Mucosa of descending colon (tissue), 3 donors: ENCODE results near the gene PRND. TPM values are rescaled to one million over a fixed set of nuclear protein-coding genes. Genes with fewer than 3 reads are reported as not detected.

Source experiments
- ATAC-seq: fragments of 200-7000 bp; cut with Tn5 transposase; one replicate; pipeline ENCODE4 v1.9.1; 2020; ENCODE audit warnings: mild to moderate bottlenecking, moderate library complexity
- DNase-seq, 3 donors: peaks; one replicate each; pipeline ENCODE4 v3.0.0-alpha.2; 2020
- H3K36me3 ChIP-seq: fragments of 200-600 bp; one replicate; pipeline ENCODE4 v1.8.0; 2021; ENCODE audit warnings: low read depth, mild to moderate bottlenecking
- H3K4me1 ChIP-seq: fragments of 200-600 bp; one replicate; pipeline ENCODE4 v1.8.0; 2021; ENCODE audit warnings: low read depth, mild to moderate bottlenecking
- H3K4me3 ChIP-seq: fragments of 200-600 bp; one replicate; pipeline ENCODE4 v1.8.0; 2021; ENCODE audit warnings: mild to moderate bottlenecking
- H3K9me3 ChIP-seq: fragments of 200-600 bp; one replicate; pipeline ENCODE4 v1.8.0; 2021; ENCODE audit warnings: mild to moderate bottlenecking
- intact Hi-C, 2 donors: fragments of 100-400 bp; cut with DNase I in 1 of 2; cut with micrococcal nuclease in 1 of 2; formaldehyde crosslinking; loops; one replicate each; pipeline versions ENCODE4 v1.11.0 to v1.11.1; 2022; cut with DNase I, micrococcal nuclease
- total RNA-seq, 3 donors: library from RNA; stranded (reverse); fragmentation: NEBNext Ultra II Directional in 2 of 3; extraction: Animal tissue kit (Norgen Biotek cat#: 25700) in 2 of 3; gene quantifications; one replicate each; pipeline versions ENCODE4 v1.2.1 to v1.2.4, GENCODE V29; 2021 to 2023
- TF ChIP-seq, protein P1 (sequence below): fragments of 200-600 bp; IDR thresholded peaks from one replicate; pipeline ENCODE4 v1.8.0; 2022; ENCODE audit warnings: antibody characterized with exemption, mild to moderate bottlenecking
- donor health status: DM: no; HTN: no; CAD: no; lungs with moderate emphysema.
- donor health status: DM: no; HTN: no; CAD: no.
- donor health status: DM: no; HTN: yes; CAD: no.

Gene PRND
- total RNA-seq, 3 donors from 2014 or later: 0.22 to 0.27 TPM; not detected in 1

DNA sequence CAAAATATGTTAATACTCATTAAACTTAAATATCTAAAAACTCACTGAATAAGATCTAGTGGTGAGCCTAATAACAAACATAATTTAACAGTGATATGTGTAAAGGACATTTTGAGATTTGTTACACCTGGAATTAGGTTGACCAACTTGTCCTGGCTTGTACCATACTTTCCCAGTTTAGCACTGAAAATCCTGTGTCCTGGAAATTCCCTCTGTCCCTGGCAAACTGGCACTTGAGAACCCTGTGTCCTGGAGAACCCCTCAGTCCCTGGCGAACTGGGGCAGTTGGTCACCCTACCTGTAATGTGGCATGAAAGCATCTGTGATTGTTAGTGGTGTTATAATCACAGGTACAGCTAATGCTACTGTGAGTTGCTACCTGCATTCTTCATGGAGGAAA, 6.9 kb upstream of the PRND start:
- H3K4me3 ChIP-seq: no peak overlapping the region
- TF ChIP-seq, protein P1, sequence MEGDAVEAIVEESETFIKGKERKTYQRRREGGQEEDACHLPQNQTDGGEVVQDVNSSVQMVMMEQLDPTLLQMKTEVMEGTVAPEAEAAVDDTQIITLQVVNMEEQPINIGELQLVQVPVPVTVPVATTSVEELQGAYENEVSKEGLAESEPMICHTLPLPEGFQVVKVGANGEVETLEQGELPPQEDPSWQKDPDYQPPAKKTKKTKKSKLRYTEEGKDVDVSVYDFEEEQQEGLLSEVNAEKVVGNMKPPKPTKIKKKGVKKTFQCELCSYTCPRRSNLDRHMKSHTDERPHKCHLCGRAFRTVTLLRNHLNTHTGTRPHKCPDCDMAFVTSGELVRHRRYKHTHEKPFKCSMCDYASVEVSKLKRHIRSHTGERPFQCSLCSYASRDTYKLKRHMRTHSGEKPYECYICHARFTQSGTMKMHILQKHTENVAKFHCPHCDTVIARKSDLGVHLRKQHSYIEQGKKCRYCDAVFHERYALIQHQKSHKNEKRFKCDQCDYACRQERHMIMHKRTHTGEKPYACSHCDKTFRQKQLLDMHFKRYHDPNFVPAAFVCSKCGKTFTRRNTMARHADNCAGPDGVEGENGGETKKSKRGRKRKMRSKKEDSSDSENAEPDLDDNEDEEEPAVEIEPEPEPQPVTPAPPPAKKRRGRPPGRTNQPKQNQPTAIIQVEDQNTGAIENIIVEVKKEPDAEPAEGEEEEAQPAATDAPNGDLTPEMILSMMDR: no peak
- DNase-seq (no peak), ATAC-seq (no peak)
- no peaks in the 10 kb centered on the region for H3K36me3 ChIP-seq
- H3K9me3 ChIP-seq: no peaks in the 10 kb centered on the region
- H3K4me1 ChIP-seq: no peaks in the 10 kb centered on the region
- intact Hi-C loops: no loop called here

DNA sequence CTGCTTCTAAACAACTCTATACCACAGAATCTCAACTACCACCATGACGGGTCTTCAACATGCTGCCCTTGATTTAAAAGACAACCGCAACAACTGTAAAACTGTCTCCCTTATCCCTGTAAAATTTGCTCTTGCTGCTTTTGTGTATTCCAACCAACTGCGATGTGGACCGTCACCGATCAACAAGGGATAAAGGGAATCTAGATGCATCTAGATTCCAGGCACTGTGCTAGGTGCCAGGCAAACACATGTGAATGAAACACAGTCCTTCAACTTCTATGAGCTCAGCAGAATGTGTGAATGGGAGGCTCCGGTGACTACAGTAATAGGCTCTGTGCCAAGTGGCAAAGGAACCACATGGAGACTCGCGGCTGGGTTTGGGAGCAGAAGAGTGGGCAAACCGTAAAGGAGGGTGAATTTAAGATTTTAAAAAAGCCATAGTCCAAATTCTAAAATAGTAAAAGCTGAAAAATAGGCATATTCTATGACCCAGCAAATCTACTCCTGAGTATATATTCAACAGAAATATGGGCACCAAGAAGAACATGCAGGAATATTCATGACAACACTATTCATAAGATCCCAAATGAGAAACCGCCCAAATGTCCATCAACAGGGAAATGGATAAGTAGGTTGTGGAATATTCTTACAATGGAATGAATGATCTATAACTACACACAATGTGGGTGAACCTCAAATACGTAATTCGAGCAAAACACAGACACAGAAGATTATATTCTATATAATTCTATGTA, 3.7 kb upstream of the PRND start:
- no peak overlapping the region for H3K4me3 ChIP-seq
- TF ChIP-seq, protein P1: no peak
- no peaks in the 10 kb centered on the region for H3K4me1 ChIP-seq
- ATAC-seq: no peak
- no peaks in the 10 kb centered on the region for H3K9me3 ChIP-seq
- DNase-seq: no peak
- no peaks in the 10 kb centered on the region for H3K36me3 ChIP-seq
- intact Hi-C loops: no loop called here

DNA sequence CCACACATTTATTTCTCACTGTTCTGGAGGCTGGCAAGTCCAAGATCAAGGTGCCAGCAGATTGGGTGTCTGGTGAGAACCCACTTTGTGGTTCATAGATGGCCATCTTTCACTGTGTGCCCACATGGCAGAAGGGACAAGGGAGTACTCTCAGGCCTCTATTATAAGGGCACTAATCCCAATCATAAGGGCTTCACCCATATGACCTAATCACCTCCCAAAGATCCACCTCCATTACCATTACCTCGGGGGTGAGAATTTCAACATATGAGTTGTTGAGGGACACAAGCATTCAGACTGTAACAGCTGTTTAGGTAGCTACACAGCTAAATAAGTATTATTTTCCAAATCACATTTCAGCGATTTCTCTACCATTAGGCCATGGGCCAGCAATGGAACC, 2.5 kb upstream of the PRND start:
- Histone ChIP-seq H3K4me3 (no peak overlapping the region), H3K36me3 (no peaks in the 10 kb centered on the region), H3K9me3 (no peaks in the 10 kb centered on the region), H3K4me1 (no peaks in the 10 kb centered on the region)
- TF ChIP-seq, protein P1: no peak
- DNase-seq (no peak), ATAC-seq (no peak)
- intact Hi-C loops: no loop called here

DNA sequence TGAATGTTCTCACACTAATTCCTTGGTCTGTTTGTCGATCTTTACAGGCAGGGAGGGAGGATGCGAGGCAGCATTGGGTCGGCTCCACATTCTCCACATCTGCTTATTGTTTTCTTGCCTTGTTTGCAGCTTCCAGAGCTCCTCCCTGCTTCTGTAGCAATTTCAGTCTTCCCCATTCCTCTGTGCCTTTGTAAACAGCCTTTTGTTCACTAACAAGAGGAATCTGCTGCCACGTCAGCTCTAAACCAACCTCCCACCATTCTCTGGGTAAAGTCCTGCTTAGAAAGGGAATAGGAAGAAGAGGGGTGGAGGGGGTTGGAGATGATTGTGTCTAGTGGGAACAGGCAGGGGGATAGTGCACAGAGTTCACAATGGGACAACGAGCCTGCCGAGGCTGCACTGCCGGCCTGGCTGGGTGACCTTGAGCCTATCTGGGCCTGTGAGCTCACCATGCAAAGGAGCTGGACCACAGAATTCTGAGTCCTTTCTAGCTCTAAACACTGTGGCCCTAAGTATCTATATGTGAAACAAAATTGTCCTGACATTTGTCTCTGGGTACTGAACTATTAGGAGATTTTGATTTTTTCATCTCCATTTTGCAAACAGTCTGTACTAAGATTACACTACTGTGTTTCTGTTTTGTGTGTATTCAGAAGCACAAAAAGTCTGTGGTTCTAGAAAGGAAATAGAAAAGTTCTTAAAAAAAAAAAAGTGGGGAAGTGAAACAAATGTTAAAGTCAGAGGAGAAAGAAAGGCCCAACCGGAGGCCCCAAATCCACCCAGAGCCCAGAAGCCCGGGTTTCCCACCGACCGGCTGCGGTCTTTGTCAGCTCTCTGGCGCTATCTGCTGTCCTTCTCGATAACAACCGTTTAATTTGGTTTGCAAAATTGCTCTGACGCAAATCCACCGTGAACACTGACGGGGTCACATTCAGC, 1.4 kb upstream of the PRND start:
- peak; percentile 59 to 80 (median 77) for DNase-seq
- Histone ChIP-seq H3K4me3 (no peak overlapping the region), H3K9me3 (no peaks in the 10 kb centered on the region), H3K36me3 (no peaks in the 10 kb centered on the region), H3K4me1 (no peaks in the 10 kb centered on the region)
- TF ChIP-seq, protein P1: peak; percentile 15
- intact Hi-C loops: loop anchor here (2.0 to 5.0 kb wide), 2 partner anchors 113 to 114 kb away; no protein-coding TSS in a partner anchor
- ATAC-seq: peak; percentile 87

DNA sequence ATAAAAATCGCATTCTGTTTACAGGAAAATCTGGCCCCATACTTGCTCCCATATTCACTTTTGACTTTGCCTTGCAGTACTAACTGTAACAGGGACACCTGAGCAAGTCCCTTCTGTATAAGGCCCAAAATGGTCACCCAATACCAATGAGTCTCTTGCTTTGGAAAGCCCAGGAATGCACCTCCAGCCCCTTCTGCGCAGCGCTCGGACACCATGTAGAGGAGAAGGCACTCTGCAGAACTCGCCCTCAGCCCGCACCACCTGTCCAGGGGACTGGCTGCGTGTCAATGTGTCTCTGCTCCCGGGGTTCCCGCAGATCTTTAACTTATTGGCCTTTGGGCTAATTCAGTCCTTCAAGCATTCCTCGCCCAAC, 746 bp upstream of the PRND start:
- Histone ChIP-seq H3K4me1 (no peaks in the 10 kb centered on the region), H3K36me3 (no peaks in the 10 kb centered on the region), H3K9me3 (no peaks in the 10 kb centered on the region), H3K4me3 (no peak overlapping the region)
- intact Hi-C loops: loop anchor here (2.0 to 5.0 kb wide), 2 partner anchors 114 kb away; no protein-coding TSS in a partner anchor
- TF ChIP-seq, protein P1: no peak
- ATAC-seq (no peak), DNase-seq (no peak)
